HepG2 (cell line): ENCODE measurements around the gene SLCO4A1. TPM values are rescaled to one million over a fixed set of nuclear protein-coding genes. Genes with fewer than 3 reads are reported as not detected.
A peak's percentile ranks its signal among the peaks of the same experiment; 100 is the strongest.

Experiments used
- CEBPG ChIP-seq: IDR thresholded peaks from 2 replicates; pipeline ENCODE4 v1.6.1; 2016
- CENPT ChIP-seq: sonication (generic); formaldehyde crosslinking; IDR thresholded peaks from 2 replicates; pipeline ENCODE4 v1.8.0; 2022; ENCODE audit warnings: low read depth, mild to moderate bottlenecking, moderate library complexity, missing genetic modification reagents
- HMG20B ChIP-seq: conservative IDR thresholded peaks from 2 replicates; pipeline ENCODE4 v1.6.1; 2016; ENCODE audit warnings: missing genetic modification reagents, missing compliant biosample characterization
- NR2C2 ChIP-seq: sonication (generic); formaldehyde crosslinking; IDR thresholded peaks from 2 replicates; pipeline ENCODE4 v1.4.0; 2020; ENCODE audit warnings: missing genetic modification reagents, mild to moderate bottlenecking, moderate library complexity, borderline replicate concordance
- PBX2 ChIP-seq: IDR thresholded peaks from 2 replicates; pipeline ENCODE4 v1.6.1; 2016; ENCODE audit warnings: control low read depth
- SMC3 ChIP-seq: IDR thresholded peaks from 2 replicates; pipeline ENCODE4 v1.6.1; 2011; ENCODE audit warnings: low read length, improper control_type of control experiment
- SOX13 ChIP-seq, 3 experiments: fragments of 450-650 bp in 1 of 3; sonication (generic) in 1 of 3; formaldehyde crosslinking in 1 of 3; IDR thresholded peaks in 2 of 3; conservative IDR thresholded peaks in 1 of 3; 2 replicates each; pipeline versions ENCODE4 v1.5.0 to v1.6.1; 2016 to 2020; ENCODE audit warnings: antibody characterized with exemption in 1 of 3, mild to moderate bottlenecking in 1 of 3, missing compliant biosample characterization in 1 of 3, missing genetic modification reagents in 1 of 3, moderate library complexity in 1 of 3
- SP5 ChIP-seq: IDR thresholded peaks from 2 replicates; pipeline ENCODE4 v1.6.1; 2016; ENCODE audit warnings: low read depth, borderline replicate concordance
- SPEN ChIP-seq: sonication (generic); formaldehyde crosslinking; IDR thresholded peaks from 2 replicates; pipeline ENCODE4 v1.5.1; 2020; ENCODE audit warnings: low read depth, mild to moderate bottlenecking, missing genetic modification reagents
- ZFP37 ChIP-seq: sonication (generic); formaldehyde crosslinking; IDR thresholded peaks from 2 replicates; pipeline ENCODE4 v1.4.0; 2020; ENCODE audit warnings: missing genetic modification reagents, borderline replicate concordance
- ZNF207 ChIP-seq: fragments of 450-650 bp; IDR thresholded peaks from 2 replicates; pipeline ENCODE4 v1.6.1; 2016; ENCODE audit warnings: antibody characterized with exemption, borderline replicate concordance
- ZNF605 ChIP-seq: sonication (generic); formaldehyde crosslinking; IDR thresholded peaks from 2 replicates; pipeline ENCODE4 v1.8.0; 2022; ENCODE audit warnings: mild to moderate bottlenecking, missing genetic modification reagents
- ZNF782 ChIP-seq: sonication (generic); formaldehyde crosslinking; IDR thresholded peaks from 2 replicates; pipeline ENCODE4 v1.4.0; 2020; ENCODE audit warnings: missing genetic modification reagents, mild to moderate bottlenecking, borderline replicate concordance
- ZNF784 ChIP-seq: sonication (generic); formaldehyde crosslinking; IDR thresholded peaks from 2 replicates; pipeline ENCODE4 v1.5.1; 2020; ENCODE audit warnings: missing genetic modification reagents, mild to moderate bottlenecking, borderline replicate concordance
- polyA plus RNA-seq, 8 experiments: library from polyadenylated mRNA; depleted of rRNA in 3 of 8; stranded (reverse) in 7 of 8; unstranded in 1 of 8; fragments of >200 nt; fragmentation: Illumina TruSeq in 4 of 8; extraction: Trizol in 4 of 8; gene quantifications; 2 replicates each; pipeline versions ENCODE4 v1.2.1 to v1.2.3, GENCODE V29; 2011 to 2016; ENCODE audit warnings: low read depth in 4 of 8, missing spikeins in 1 of 8, mixed read lengths in 1 of 8; ENCODE audit not compliant: insufficient read depth in 1 of 8
- total RNA-seq, 5 experiments: library from RNA; depleted of rRNA; stranded (reverse); fragments of >200 nt; fragmentation: Illumina TruSeq; extraction: Trizol; gene quantifications; 2 replicates each; pipeline ENCODE4 v1.2.3, GENCODE V29; 2016; ENCODE audit warnings: low read depth in 1 of 5
- TF ChIP-seq, protein P1 (sequence below): sonication (generic); formaldehyde crosslinking; IDR thresholded peaks from 2 replicates; pipeline ENCODE4 v1.9.0; 2022; ENCODE audit warnings: missing genetic modification reagents, mild to moderate bottlenecking, borderline replicate concordance
- TF ChIP-seq, protein P2 (sequence below): sonication (generic); formaldehyde crosslinking; IDR thresholded peaks from 2 replicates; pipeline ENCODE4 v1.5.1; 2020; ENCODE audit warnings: mild to moderate bottlenecking, missing genetic modification reagents, moderate library complexity
- TF ChIP-seq, protein P3 (sequence below): sonication (generic); formaldehyde crosslinking; IDR thresholded peaks from 2 replicates; pipeline ENCODE4 v1.4.0; 2020; ENCODE audit warnings: missing genetic modification reagents

The SLCO4A1 gene
- total and polyA plus RNA-seq, 2 of the 13 experiments (the other 11 are each of a cell fraction or from before 2014, with no cell fraction given): 55.5 to 112 TPM

DNA sequence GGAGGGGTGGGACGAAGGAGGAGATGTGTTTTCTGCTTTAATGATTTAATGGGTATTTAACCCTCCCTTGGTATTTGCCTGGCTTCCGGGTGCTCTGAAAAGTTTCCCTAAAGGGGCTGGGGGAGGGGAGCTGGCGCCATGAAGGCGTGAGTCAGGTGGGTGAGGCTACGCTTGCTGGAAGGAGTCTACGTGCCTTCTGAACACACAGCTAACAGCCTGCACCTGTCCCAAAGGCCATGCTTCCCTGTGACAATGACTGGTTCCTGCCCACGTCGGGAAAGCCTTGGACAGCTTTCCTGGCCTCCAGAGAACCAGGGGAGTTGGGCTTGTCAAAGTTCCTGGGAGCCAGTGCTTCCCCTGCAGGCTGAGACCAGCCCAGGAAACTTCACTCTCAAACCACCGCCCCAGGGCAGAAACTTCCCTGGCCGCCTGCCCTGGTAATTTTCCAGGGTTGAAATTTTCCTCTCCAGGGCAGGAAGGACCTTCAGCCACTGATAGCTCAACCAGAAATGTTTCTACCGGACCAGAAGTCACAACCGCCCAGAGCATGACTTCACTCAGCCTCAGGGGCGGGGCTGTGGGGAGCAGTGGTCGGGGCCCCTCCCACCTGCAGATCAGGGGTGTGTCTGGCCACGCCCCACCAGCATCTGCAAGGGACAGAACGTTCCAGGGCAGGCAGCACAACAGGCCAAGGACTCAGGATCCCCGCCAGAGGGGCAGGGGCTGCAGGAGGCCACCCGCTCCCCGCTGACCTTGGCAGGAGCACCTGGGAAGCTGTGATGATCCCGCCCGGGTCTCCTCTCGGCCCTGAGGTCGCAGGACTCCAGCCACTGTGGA is 18.6 kb upstream of the SLCO4A1 start (continued):
- TF ChIP-seq ZNF605 (CRISPR knock-in tag) (peak; percentile 85), SMC3 (peak; percentile 9; the same call in 1 of the 2 replicates), SP5 (CRISPR knock-in tag) (peak; percentile 95), HMG20B (CRISPR knock-in tag) (peak; percentile 67; the same call in 1 of the 2 replicates), ZNF784 (peak; percentile 61; the same call in 1 of the 2 replicates), PBX2 (CRISPR knock-in tag) (0 out of 2 replicates have a peak, but pooled peaks have one; percentile 29), ZNF782 (CRISPR knock-in tag) (peak; percentile 27; the same call in 1 of the 2 replicates), CENPT (CRISPR knock-in tag) (0 out of 2 replicates have a peak, but pooled peaks have one; percentile 17), SPEN (CRISPR knock-in tag) (peak; percentile 74), NR2C2 (peak; percentile 57; the same call in 1 of the 2 replicates), CEBPG (peak; percentile 31; the same call in 1 of the 2 replicates), ZNF207 (no peak), ZFP37 (peak; percentile 29; the same call in 1 of the 2 replicates), SOX13 (IDR thresholded peaks at IDR 0.05) (peak; percentile 6; the same call in 1 of the 2 replicates), SOX13 (CRISPR knock-in tag; conservative IDR thresholded peaks at IDR 0.05 in 1 of 2, IDR thresholded peaks at IDR 0.05 in 1 of 2) (peak in 1 of 2 experiments; percentile 80; a peak in 2 of 4 replicates)
- TF ChIP-seq, protein P1, sequence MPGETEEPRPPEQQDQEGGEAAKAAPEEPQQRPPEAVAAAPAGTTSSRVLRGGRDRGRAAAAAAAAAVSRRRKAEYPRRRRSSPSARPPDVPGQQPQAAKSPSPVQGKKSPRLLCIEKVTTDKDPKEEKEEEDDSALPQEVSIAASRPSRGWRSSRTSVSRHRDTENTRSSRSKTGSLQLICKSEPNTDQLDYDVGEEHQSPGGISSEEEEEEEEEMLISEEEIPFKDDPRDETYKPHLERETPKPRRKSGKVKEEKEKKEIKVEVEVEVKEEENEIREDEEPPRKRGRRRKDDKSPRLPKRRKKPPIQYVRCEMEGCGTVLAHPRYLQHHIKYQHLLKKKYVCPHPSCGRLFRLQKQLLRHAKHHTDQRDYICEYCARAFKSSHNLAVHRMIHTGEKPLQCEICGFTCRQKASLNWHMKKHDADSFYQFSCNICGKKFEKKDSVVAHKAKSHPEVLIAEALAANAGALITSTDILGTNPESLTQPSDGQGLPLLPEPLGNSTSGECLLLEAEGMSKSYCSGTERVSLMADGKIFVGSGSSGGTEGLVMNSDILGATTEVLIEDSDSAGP: peak; percentile 86
- TF ChIP-seq, protein P2, sequence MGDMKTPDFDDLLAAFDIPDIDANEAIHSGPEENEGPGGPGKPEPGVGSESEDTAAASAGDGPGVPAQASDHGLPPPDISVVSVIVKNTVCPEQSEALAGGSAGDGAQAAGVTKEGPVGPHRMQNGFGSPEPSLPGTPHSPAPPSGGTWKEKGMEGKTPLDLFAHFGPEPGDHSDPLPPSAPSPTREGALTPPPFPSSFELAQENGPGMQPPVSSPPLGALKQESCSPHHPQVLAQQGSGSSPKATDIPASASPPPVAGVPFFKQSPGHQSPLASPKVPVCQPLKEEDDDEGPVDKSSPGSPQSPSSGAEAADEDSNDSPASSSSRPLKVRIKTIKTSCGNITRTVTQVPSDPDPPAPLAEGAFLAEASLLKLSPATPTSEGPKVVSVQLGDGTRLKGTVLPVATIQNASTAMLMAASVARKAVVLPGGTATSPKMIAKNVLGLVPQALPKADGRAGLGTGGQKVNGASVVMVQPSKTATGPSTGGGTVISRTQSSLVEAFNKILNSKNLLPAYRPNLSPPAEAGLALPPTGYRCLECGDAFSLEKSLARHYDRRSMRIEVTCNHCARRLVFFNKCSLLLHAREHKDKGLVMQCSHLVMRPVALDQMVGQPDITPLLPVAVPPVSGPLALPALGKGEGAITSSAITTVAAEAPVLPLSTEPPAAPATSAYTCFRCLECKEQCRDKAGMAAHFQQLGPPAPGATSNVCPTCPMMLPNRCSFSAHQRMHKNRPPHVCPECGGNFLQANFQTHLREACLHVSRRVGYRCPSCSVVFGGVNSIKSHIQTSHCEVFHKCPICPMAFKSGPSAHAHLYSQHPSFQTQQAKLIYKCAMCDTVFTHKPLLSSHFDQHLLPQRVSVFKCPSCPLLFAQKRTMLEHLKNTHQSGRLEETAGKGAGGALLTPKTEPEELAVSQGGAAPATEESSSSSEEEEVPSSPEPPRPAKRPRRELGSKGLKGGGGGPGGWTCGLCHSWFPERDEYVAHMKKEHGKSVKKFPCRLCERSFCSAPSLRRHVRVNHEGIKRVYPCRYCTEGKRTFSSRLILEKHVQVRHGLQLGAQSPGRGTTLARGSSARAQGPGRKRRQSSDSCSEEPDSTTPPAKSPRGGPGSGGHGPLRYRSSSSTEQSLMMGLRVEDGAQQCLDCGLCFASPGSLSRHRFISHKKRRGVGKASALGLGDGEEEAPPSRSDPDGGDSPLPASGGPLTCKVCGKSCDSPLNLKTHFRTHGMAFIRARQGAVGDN: peak; percentile 89
- TF ChIP-seq, protein P3, sequence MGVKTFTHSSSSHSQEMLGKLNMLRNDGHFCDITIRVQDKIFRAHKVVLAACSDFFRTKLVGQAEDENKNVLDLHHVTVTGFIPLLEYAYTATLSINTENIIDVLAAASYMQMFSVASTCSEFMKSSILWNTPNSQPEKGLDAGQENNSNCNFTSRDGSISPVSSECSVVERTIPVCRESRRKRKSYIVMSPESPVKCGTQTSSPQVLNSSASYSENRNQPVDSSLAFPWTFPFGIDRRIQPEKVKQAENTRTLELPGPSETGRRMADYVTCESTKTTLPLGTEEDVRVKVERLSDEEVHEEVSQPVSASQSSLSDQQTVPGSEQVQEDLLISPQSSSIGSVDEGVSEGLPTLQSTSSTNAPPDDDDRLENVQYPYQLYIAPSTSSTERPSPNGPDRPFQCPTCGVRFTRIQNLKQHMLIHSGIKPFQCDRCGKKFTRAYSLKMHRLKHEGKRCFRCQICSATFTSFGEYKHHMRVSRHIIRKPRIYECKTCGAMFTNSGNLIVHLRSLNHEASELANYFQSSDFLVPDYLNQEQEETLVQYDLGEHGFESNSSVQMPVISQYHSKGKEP (CRISPR knock-in tag): peak; percentile 20; the same call in 1 of the 2 replicates
